Keratinocyte (primary cell): ENCODE data around the gene ZC3H12C. TPM values are rescaled to one million over a fixed set of nuclear protein-coding genes. Genes with fewer than 3 reads are reported as not detected.

Experiments
- DNase-seq: peaks from one replicate; pipeline ENCODE4 v3.0.0-alpha.2; 2011; ENCODE audit warnings: low read depth, missing footprints, low spot score
- FAIRE-seq: peaks from 2 replicates; lab custom pipeline; 2011; peaks lifted over from hg19 to GRCh38; lab: Jason Lieb, UNC
- H2AFZ ChIP-seq: 2 replicates; pipeline ENCODE4 v1.6.0; 2012; ENCODE audit warnings: low read length, control low read depth, inconsistent platforms; ENCODE audit not compliant: control insufficient read depth
- H3K27ac ChIP-seq: 2 replicates; pipeline ENCODE4 v1.5.1; 2011; ENCODE audit warnings: low read length; ENCODE audit not compliant: control insufficient read depth, insufficient read depth
- H3K27me3 ChIP-seq: 3 replicates; pipeline ENCODE4 v1.6.0; 2011; ENCODE audit warnings: low read length; ENCODE audit not compliant: control insufficient read depth, insufficient read depth; ENCODE audit errors: extremely low read depth
- H3K36me3 ChIP-seq, 2 experiments: 2 replicates in 1 of 2; 3 replicates in 1 of 2; pipeline ENCODE4 v1.5.1; 2011; ENCODE audit warnings: low read length in 2 of 2, mild to moderate bottlenecking in 1 of 2; ENCODE audit not compliant: control insufficient read depth in 2 of 2, insufficient read depth in 2 of 2; ENCODE audit errors: extremely low read depth in 1 of 2
- H3K4me1 ChIP-seq: 3 replicates; pipeline ENCODE4 v1.5.1; 2011; ENCODE audit warnings: low read length; ENCODE audit not compliant: control insufficient read depth, insufficient read depth; ENCODE audit errors: extremely low read depth
- H3K4me2 ChIP-seq: 3 replicates; pipeline ENCODE4 v1.6.0; 2011; ENCODE audit warnings: low read depth, low read length; ENCODE audit not compliant: control insufficient read depth, insufficient read depth; ENCODE audit errors: extremely low read depth
- H3K4me3 ChIP-seq, 3 experiments: fragments of 200-600 bp in 1 of 3; sonication (generic) in 1 of 3; 2 replicates in 2 of 3; 3 replicates in 1 of 3; pipeline ENCODE4 v1.5.1; 2011 to 2016; ENCODE audit warnings: low read length in 3 of 3, mild to moderate bottlenecking in 3 of 3, control low read depth in 2 of 3, inconsistent platforms in 1 of 3, low read depth in 1 of 3, mixed read lengths in 1 of 3, mixed run types in 1 of 3, moderate library complexity in 1 of 3; ENCODE audit not compliant: control insufficient read depth in 2 of 3, insufficient read depth in 2 of 3; ENCODE audit errors: extremely low read depth in 1 of 3
- H3K79me2 ChIP-seq: 2 replicates; pipeline ENCODE4 v1.6.0; 2012; ENCODE audit warnings: low read length; ENCODE audit not compliant: control insufficient read depth, insufficient read depth
- H3K9ac ChIP-seq: 3 replicates; pipeline ENCODE4 v1.6.0; 2011; ENCODE audit warnings: low read length; ENCODE audit not compliant: control insufficient read depth, insufficient read depth; ENCODE audit errors: extremely low read depth
- H3K9me1 ChIP-seq: 3 replicates; pipeline ENCODE4 v1.6.0; 2011; ENCODE audit warnings: low read length; ENCODE audit not compliant: control insufficient read depth, insufficient read depth; ENCODE audit errors: extremely low read depth
- H3K9me3 ChIP-seq: 2 replicates; pipeline ENCODE4 v1.5.1; 2012; ENCODE audit warnings: low read depth, low read length; ENCODE audit not compliant: control insufficient read depth
- H4K20me1 ChIP-seq: 3 replicates; pipeline ENCODE4 v1.6.0; 2011; ENCODE audit warnings: low read length; ENCODE audit not compliant: control insufficient read depth, insufficient read depth; ENCODE audit errors: extremely low read depth
- EZH2 ChIP-seq: IDR thresholded peaks from one replicate; pipeline ENCODE4 v1.6.1; 2012; ENCODE audit warnings: inconsistent platforms, mild to moderate bottlenecking, low read length, moderate library complexity
- dilution Hi-C: fragments of 300-500 bp; cut with MboI; formaldehyde crosslinking; loops from one replicate; pipeline ENCODE4 v1.7.0; 2020; ENCODE audit warnings: low sequenced_read_pairs; ENCODE audit not compliant: extremely low pct_ligation_motif_present
- polyA plus RNA-seq, 5 experiments: library from polyadenylated mRNA; depleted of rRNA in 3 of 5; stranded (reverse) in 3 of 5; stranded (forward) in 1 of 5; unstranded in 1 of 5; fragments of >200 nt; gene quantifications; 1 replicate in 1 of 5; 2 replicates in 3 of 5; 3 replicates in 1 of 5; pipeline versions ENCODE4 v1.2.1 to v1.2.3, GENCODE V29; 2011 to 2012; ENCODE audit warnings: missing spikeins in 2 of 5, low read depth in 1 of 5, low replicate concordance in 1 of 5
- TF ChIP-seq, protein P1 (sequence below), 3 experiments: IDR thresholded peaks in 1 of 3; conservative IDR thresholded peaks in 1 of 3; optimal IDR thresholded peaks in 1 of 3; 2 replicates in 2 of 3; 3 replicates in 1 of 3; pipeline versions ENCODE3 to v1.5.1; 2011; ENCODE audit warnings: low read length in 3 of 3, mild to moderate bottlenecking in 3 of 3, moderate library complexity in 2 of 3, control low read depth in 1 of 3, inconsistent platforms in 1 of 3; ENCODE audit not compliant: insufficient read depth in 2 of 3; ENCODE audit errors: extremely low read depth in 1 of 3

The ZC3H12C gene
- polyA plus RNA-seq, 1 donor (not counting 4 experiments of a cell fraction or from before 2014, with no cell fraction given): 13.9 TPM

DNA sequence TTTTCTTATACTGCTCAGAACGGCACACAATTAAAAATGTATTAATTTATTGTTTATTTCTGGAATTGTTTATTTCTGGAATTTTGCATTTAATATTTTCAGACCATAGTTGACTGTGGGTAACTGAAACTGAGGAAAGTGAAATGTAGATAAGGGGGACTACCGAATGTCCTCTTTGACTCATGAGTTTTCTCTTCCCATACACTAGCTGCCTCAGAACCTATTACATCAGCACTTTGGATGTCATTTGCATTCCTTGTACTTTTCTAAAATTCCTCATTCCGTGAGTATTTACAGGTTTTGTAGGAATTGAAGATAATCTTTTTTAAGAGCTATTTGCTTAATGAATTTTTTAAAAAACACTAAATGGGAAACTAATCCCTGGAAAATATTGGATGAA, 29.8 kb downstream of the ZC3H12C start:
- dilution Hi-C loops: no loop called here
- no peaks in the 10 kb centered on the region for H3K9me1 ChIP-seq
- H3K4me1 ChIP-seq: peaks cover 16% of the 10 kb centered on the region
- FAIRE-seq (no peak), DNase-seq (no peak)
- no peak overlapping the region for H3K4me3 ChIP-seq
- H3K36me3 ChIP-seq: peaks cover 0 to 6% of the 10 kb centered on the region in 2 experiments
- H3K79me2 ChIP-seq: peaks cover 24% of the 10 kb centered on the region
- no peak for TF ChIP-seq EZH2
- TF ChIP-seq, protein P1, sequence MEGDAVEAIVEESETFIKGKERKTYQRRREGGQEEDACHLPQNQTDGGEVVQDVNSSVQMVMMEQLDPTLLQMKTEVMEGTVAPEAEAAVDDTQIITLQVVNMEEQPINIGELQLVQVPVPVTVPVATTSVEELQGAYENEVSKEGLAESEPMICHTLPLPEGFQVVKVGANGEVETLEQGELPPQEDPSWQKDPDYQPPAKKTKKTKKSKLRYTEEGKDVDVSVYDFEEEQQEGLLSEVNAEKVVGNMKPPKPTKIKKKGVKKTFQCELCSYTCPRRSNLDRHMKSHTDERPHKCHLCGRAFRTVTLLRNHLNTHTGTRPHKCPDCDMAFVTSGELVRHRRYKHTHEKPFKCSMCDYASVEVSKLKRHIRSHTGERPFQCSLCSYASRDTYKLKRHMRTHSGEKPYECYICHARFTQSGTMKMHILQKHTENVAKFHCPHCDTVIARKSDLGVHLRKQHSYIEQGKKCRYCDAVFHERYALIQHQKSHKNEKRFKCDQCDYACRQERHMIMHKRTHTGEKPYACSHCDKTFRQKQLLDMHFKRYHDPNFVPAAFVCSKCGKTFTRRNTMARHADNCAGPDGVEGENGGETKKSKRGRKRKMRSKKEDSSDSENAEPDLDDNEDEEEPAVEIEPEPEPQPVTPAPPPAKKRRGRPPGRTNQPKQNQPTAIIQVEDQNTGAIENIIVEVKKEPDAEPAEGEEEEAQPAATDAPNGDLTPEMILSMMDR (optimal IDR thresholded peaks at IDR 0.05 in 1 of 3, IDR thresholded peaks at IDR 0.05 in 1 of 3, conservative IDR thresholded peaks at IDR 0.05 in 1 of 3; ENCODE audit: extremely low read depth in 1 of 3, insufficient read depth in 2 of 3, low read length in 3 of 3): no peak
- H3K27ac ChIP-seq: no peak overlapping the region
- no peaks in the 10 kb centered on the region for H3K9me3 ChIP-seq
- H3K27me3 ChIP-seq: no peaks in the 10 kb centered on the region
- no peak overlapping the region for H3K4me2 ChIP-seq
- H3K9ac ChIP-seq: no peak overlapping the region
- no peaks in the 10 kb centered on the region for H4K20me1 ChIP-seq
- no peak overlapping the region for H2AFZ ChIP-seq

DNA sequence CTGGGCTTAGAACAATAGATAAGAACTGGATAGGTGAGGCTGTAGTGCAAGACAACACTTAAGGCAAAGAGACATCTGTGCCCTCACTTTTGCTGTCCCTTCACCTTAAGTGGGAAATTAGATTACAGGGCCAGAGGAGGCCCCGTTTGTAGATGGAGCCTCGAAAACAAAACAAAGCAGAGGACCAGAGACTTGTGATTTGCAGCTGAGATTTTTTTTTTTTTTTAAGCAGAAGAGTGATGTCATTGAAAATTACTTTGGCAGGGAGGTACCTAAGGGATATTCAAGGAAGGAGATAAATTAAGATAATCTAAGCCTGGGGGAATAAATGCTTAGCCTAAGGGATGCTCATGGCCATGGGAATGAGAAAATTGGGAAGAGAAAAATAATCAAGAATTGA, 31.4 kb downstream of the ZC3H12C start:
- Histone ChIP-seq H2AFZ (no peak overlapping the region), H3K9ac (no peak overlapping the region), H3K9me3 (no peaks in the 10 kb centered on the region), H3K4me3 (no peak overlapping the region), H3K27me3 (no peaks in the 10 kb centered on the region), H3K36me3 (peaks cover 0 to 3% of the 10 kb centered on the region in 2 experiments), H3K4me2 (no peak overlapping the region), H3K4me1 (peaks cover 20% of the 10 kb centered on the region), H3K79me2 (peaks cover 31% of the 10 kb centered on the region), H3K27ac (no peak overlapping the region), H3K9me1 (no peaks in the 10 kb centered on the region), H4K20me1 (no peaks in the 10 kb centered on the region)
- FAIRE-seq (no peak), DNase-seq (no peak)
- TF ChIP-seq, protein P1 (optimal IDR thresholded peaks at IDR 0.05 in 1 of 3, IDR thresholded peaks at IDR 0.05 in 1 of 3, conservative IDR thresholded peaks at IDR 0.05 in 1 of 3; ENCODE audit: extremely low read depth in 1 of 3, insufficient read depth in 2 of 3, low read length in 3 of 3): no peak
- no peak for TF ChIP-seq EZH2
- dilution Hi-C loops: no loop called here
